RWPE2 (cell line): Measurements from ENCODE around the gene SPECC1L.

ENCODE experiments used
- ATAC-seq: fragments of 200-7000 bp; cut with Tn5 transposase; 3 replicates; pipeline ENCODE4 v1.9.1; 2021; ENCODE audit warnings: low read depth
- DNase-seq: peaks from one replicate; pipeline ENCODE4 v3.0.0-alpha.2; 2020; ENCODE audit warnings: low spot score
- H3K27ac ChIP-seq: fragments of 450-650 bp; 2 replicates; pipeline ENCODE4 v1.5.1; 2017; ENCODE audit warnings: mild to moderate bottlenecking; ENCODE audit not compliant: poor library complexity, severe bottlenecking
- H3K27me3 ChIP-seq: fragments of 250-450 bp; sonication (Bioruptor Pico); 2 replicates; pipeline ENCODE4 v1.5.1; 2021; ENCODE audit warnings: mild to moderate bottlenecking, moderate library complexity; ENCODE audit not compliant: insufficient read depth, poor library complexity, severe bottlenecking
- H3K36me3 ChIP-seq: fragments of 250-450 bp; sonication (Bioruptor Pico); 2 replicates; pipeline ENCODE4 v1.5.1; 2020; ENCODE audit warnings: low read depth, mild to moderate bottlenecking, moderate library complexity
- H3K4me1 ChIP-seq: fragments of 250-450 bp; sonication (Bioruptor Pico); 2 replicates; pipeline ENCODE4 v1.5.1; 2021; ENCODE audit warnings: mild to moderate bottlenecking, moderate library complexity; ENCODE audit not compliant: insufficient read depth, poor library complexity, severe bottlenecking
- H3K4me3 ChIP-seq: fragments of 250-450 bp; sonication (Bioruptor Pico); 2 replicates; pipeline ENCODE4 v1.5.1; 2021; ENCODE audit warnings: mild to moderate bottlenecking, moderate library complexity; ENCODE audit not compliant: severe bottlenecking
- H3K9me3 ChIP-seq: fragments of 250-450 bp; sonication (Bioruptor Pico); 2 replicates; pipeline ENCODE4 v1.5.1; 2021; ENCODE audit warnings: mild to moderate bottlenecking, moderate library complexity; ENCODE audit not compliant: severe bottlenecking
- TF ChIP-seq, protein P1 (sequence below): fragments of 450-650 bp; IDR thresholded peaks from one replicate; pipeline ENCODE4 v1.5.1; 2017; ENCODE audit warnings: mild to moderate bottlenecking, moderate library complexity; ENCODE audit not compliant: poor library complexity, severe bottlenecking

The SPECC1L gene

GRCh38 chr22:24393012-24393559 lies 122.5 kb downstream of the SPECC1L start:
- DNase-seq (no peak), ATAC-seq (peak; percentile 64)
- TF ChIP-seq, protein P1, sequence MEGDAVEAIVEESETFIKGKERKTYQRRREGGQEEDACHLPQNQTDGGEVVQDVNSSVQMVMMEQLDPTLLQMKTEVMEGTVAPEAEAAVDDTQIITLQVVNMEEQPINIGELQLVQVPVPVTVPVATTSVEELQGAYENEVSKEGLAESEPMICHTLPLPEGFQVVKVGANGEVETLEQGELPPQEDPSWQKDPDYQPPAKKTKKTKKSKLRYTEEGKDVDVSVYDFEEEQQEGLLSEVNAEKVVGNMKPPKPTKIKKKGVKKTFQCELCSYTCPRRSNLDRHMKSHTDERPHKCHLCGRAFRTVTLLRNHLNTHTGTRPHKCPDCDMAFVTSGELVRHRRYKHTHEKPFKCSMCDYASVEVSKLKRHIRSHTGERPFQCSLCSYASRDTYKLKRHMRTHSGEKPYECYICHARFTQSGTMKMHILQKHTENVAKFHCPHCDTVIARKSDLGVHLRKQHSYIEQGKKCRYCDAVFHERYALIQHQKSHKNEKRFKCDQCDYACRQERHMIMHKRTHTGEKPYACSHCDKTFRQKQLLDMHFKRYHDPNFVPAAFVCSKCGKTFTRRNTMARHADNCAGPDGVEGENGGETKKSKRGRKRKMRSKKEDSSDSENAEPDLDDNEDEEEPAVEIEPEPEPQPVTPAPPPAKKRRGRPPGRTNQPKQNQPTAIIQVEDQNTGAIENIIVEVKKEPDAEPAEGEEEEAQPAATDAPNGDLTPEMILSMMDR: no peak
- Histone ChIP-seq H3K27ac (peak overlapping the region; percentile 49), H3K9me3 (no peaks in the 10 kb centered on the region), H3K4me1 (peaks cover 16% of the 10 kb centered on the region), H3K36me3 (peaks cover 5% of the 10 kb centered on the region), H3K27me3 (no peaks in the 10 kb centered on the region), H3K4me3 (no peak overlapping the region)

DNA sequence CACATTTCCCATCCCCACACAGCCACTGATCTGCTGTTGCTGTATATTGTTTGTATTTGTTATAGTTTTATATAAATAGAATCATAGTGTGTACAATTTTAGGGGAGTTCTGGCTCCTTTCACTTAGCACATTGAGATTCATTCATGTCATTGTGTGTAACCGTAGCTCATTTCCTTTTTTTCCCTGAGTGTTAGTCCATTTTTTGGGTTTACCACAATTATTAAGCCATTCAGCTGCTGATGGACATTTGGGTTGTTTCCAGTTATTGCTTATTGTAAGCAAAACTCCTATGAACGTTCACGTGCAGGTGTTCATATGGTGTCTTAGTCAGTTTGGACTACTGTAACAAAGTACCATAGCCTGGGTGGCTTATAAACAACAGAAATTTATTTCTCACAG lies 123.2 kb downstream of the SPECC1L start:
- TF ChIP-seq, protein P1: no peak
- Histone ChIP-seq H3K27ac (no peak overlapping the region), H3K9me3 (no peaks in the 10 kb centered on the region), H3K4me3 (no peak overlapping the region), H3K4me1 (peaks cover 16% of the 10 kb centered on the region), H3K27me3 (no peaks in the 10 kb centered on the region), H3K36me3 (peaks cover 5% of the 10 kb centered on the region)
- no peak for ATAC-seq
- DNase-seq: no peak

- H3K4me1 ChIP-seq: peaks cover 16% of the 10 kb centered on the region
- H3K27me3 ChIP-seq: no peaks in the 10 kb centered on the region
- DNase-seq: no peak
- H3K9me3 ChIP-seq: no peaks in the 10 kb centered on the region
- no peak overlapping the region for H3K4me3 ChIP-seq
- H3K27ac ChIP-seq: no peak overlapping the region
- ATAC-seq: no peak
- TF ChIP-seq, protein P1: no peak
- peaks cover 5% of the 10 kb centered on the region for H3K36me3 ChIP-seq
Observed at GRCh38 chr22:24394254-24394653, 123.6 kb downstream of the SPECC1L start.

DNA sequence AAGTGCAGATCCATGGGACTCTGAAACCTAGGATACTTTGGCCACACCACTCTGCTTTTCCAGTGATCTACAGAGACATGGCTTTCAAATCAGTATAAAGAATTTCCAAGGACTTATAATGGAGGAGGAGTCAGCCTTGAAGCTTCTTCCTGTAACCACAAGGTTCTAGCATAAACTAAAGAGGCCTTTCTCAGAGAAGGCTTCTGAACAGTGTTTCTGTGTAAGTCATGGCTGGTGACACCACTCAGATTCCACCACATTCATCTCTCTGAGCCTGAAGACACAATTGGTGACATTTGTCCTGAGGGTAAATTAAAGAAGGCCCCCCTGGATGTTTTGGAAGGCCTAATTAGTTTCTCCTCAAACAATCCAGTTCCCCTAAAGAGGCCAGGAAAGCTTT lies 127.8 kb downstream of the SPECC1L start:
- Histone ChIP-seq H3K9me3 (no peaks in the 10 kb centered on the region), H3K27me3 (no peaks in the 10 kb centered on the region), H3K36me3 (peaks cover 17% of the 10 kb centered on the region), H3K27ac (no peak overlapping the region), H3K4me3 (no peak overlapping the region), H3K4me1 (peaks cover 13% of the 10 kb centered on the region)
- TF ChIP-seq, protein P1: no peak
- DNase-seq (no peak), ATAC-seq (no peak)

- ATAC-seq (no peak), DNase-seq (no peak)
- Histone ChIP-seq H3K36me3 (peaks cover 29% of the 10 kb centered on the region), H3K9me3 (no peaks in the 10 kb centered on the region), H3K27me3 (no peaks in the 10 kb centered on the region), H3K4me3 (no peak overlapping the region), H3K27ac (no peak overlapping the region), H3K4me1 (peaks cover 13% of the 10 kb centered on the region)
- TF ChIP-seq, protein P1: no peak
Observed at GRCh38 chr22:24400034-24400725, 129.5 kb downstream of the SPECC1L start.
